Measurements from ENCODE around the gene KSR1. TPM values are rescaled to one million over a fixed set of nuclear protein-coding genes. Genes with fewer than 3 reads are reported as not detected.

The KSR1 gene
- total and polyA plus RNA-seq, 2 of the 4 experiments (the other 2 are of a cell fraction) = 12.5 to 21.9 TPM

DNA sequence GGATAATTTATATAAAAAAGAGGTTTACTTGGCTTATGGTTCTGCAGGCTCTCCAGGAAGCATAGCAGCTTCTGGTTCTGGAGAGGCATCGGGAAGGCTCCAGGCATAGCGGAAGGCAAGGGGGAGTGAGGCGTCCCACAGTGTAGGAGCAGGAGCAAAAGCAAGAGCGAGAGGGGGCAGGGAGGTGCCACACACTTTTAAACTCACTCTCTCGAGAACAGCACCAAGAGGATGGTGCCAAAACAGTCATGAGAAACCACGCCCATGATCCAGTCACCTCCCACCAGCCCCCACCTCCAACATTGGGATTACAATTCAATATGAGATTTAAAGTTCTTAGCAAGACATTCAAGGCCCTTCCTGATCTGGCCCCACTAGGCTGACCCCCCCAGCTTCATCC is 124.8 kb downstream of the KSR1 start:
- Histone ChIP-seq H3K79me1 (ENCODE audit: low read depth in 1 of 2, low read length in 2 of 2) (peaks cover 23 to 81% of the 10 kb centered on the region in 2 experiments), H3K4me3 (ENCODE audit: insufficient read depth, low read depth, low read length) (no peak overlapping the region), H2BK15ac (ENCODE audit: low read depth, low read length) (no peak overlapping the region), H3K4ac (ENCODE audit: low read depth, low read length) (no peak overlapping the region), H2BK5ac (ENCODE audit: low read depth, low read length, poor library complexity, severe bottlenecking) (no peak overlapping the region), H3K4me2 (ENCODE audit: low read depth, low read length) (no peak overlapping the region), H2AK9ac (replicated peaks; ENCODE audit: low read depth, low read length, poor library complexity) (no peak overlapping the region), H2BK20ac (ENCODE audit: low read depth, low read length) (no peak overlapping the region; the same call in 1 of the 2 replicates), H3K56ac (ENCODE audit: extremely low read depth, insufficient read depth, low read length) (no peak overlapping the region), H2AFZ (replicated peaks; ENCODE audit: low read length, poor library complexity) (no peak overlapping the region), H4K20me1 (ENCODE audit: insufficient read depth, low read length) (no peaks in the 10 kb centered on the region; the same call in none of the 2 replicates), H2AK5ac (ENCODE audit: low read depth, low read length) (peak overlapping the region; percentile 54; the same call in 1 of the 2 replicates), H4K5ac (ENCODE audit: low read depth, low read length) (no peak overlapping the region), H3K9ac (ENCODE audit: low read depth, low read length) (no peak overlapping the region), H3K9me1 (ENCODE audit: insufficient read depth, low read length) (peaks cover 40% of the 10 kb centered on the region), H3K14ac (replicated peaks; ENCODE audit: low read depth, low read length) (no peak overlapping the region), H3K23ac (ENCODE audit: low read depth, low read length) (no peak overlapping the region), H3K27ac (ENCODE audit: insufficient read depth, low read length) (no peak overlapping the region), H2BK120ac (ENCODE audit: low read depth, low read length) (no peak overlapping the region), H3K36me3 (ENCODE audit: control insufficient read depth, insufficient read depth, low read length) (peaks cover 41% of the 10 kb centered on the region), H3K4me1 (ENCODE audit: control insufficient read depth, insufficient read depth, low read length) (peaks cover 41% of the 10 kb centered on the region), H4K91ac (ENCODE audit: insufficient read depth, low read depth, low read length) (no peak overlapping the region; the same call in 1 of the 2 replicates), H3K27me3 (ENCODE audit: control insufficient read depth, insufficient read depth, low read length) (no peaks in the 10 kb centered on the region), H3K9me3 (ENCODE audit: control insufficient read depth, insufficient read depth, low read length) (no peaks in the 10 kb centered on the region), H3K18ac (ENCODE audit: low read depth, low read length) (no peak overlapping the region), H4K8ac (ENCODE audit: low read depth in 2 of 2, low read length in 2 of 2) (no peak overlapping the region)
- in situ Hi-C loops (cut with MboI; ENCODE audit: low sequenced_read_pairs) = no loop called here
- ATAC-seq (ENCODE audit: low read depth) = no peak
- ChIA-PET POLR2A (ENCODE audit: unreplicated experiment) (no interaction called here), CTCF (no interaction called here)
- dilution Hi-C loops (cut with HindIII; ENCODE audit: low sequenced_read_pairs, unreplicated experiment) = no loop called here
- no TSS peak for BruUV-seq (replicated peaks)
- TF ChIP-seq CHD1 (IDR thresholded peaks at IDR 0.05; ENCODE audit: low read depth, low read length) = no peak
- TF ChIP-seq RFX5 (IDR thresholded peaks at IDR 0.05; ENCODE audit: low read depth, low read length) = no peak
- no peak for TF ChIP-seq ELK1 (IDR thresholded peaks at IDR 0.05; ENCODE audit: borderline replicate concordance, low read depth, low read length)
- TF ChIP-seq RCOR1 (IDR thresholded peaks at IDR 0.05; ENCODE audit: insufficient replicate concordance, low read length) = no peak
- no peak for TF ChIP-seq RAD21 (IDR thresholded peaks at IDR 0.05; ENCODE audit: low read length)
- TF ChIP-seq MAFK (IDR thresholded peaks at IDR 0.05; ENCODE audit: low read depth, low read length) = no peak
- TF ChIP-seq SMC3 (IDR thresholded peaks at IDR 0.05; ENCODE audit: low read depth, low read length) = no peak
- no peak for TF ChIP-seq FOS (IDR thresholded peaks at IDR 0.05; ENCODE audit: low read depth, low read length)
- no peak for TF ChIP-seq BHLHE40 (IDR thresholded peaks at IDR 0.05; ENCODE audit: low read depth, low read length)
- no peak for TF ChIP-seq POLR2A (IDR thresholded peaks at IDR 0.05; ENCODE audit: low read depth, low read length)
- no peak for TF ChIP-seq MXI1 (IDR thresholded peaks at IDR 0.05; ENCODE audit: borderline replicate concordance, low read depth, low read length)
- TF ChIP-seq CEBPB (IDR thresholded peaks at IDR 0.05; ENCODE audit: low read depth, low read length) = no peak
- no peak for TF ChIP-seq USF2 (IDR thresholded peaks at IDR 0.05; ENCODE audit: low read depth, low read length)
- TF ChIP-seq, protein P1, sequence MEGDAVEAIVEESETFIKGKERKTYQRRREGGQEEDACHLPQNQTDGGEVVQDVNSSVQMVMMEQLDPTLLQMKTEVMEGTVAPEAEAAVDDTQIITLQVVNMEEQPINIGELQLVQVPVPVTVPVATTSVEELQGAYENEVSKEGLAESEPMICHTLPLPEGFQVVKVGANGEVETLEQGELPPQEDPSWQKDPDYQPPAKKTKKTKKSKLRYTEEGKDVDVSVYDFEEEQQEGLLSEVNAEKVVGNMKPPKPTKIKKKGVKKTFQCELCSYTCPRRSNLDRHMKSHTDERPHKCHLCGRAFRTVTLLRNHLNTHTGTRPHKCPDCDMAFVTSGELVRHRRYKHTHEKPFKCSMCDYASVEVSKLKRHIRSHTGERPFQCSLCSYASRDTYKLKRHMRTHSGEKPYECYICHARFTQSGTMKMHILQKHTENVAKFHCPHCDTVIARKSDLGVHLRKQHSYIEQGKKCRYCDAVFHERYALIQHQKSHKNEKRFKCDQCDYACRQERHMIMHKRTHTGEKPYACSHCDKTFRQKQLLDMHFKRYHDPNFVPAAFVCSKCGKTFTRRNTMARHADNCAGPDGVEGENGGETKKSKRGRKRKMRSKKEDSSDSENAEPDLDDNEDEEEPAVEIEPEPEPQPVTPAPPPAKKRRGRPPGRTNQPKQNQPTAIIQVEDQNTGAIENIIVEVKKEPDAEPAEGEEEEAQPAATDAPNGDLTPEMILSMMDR (conservative IDR thresholded peaks at IDR 0.05; ENCODE audit: low read depth, low read length) = no peak
- no peak for TF ChIP-seq NFE2L2 (IDR thresholded peaks at IDR 0.05; ENCODE audit: low read depth, low read length)
- intact Hi-C loops (cut with micrococcal nuclease) = no loop called here
- WGBS, 2 experiments (ENCODE audit: extremely low coverage in 2 of 2, insufficient read length in 1 of 2) = no CpG with 5 or more reads among the region's 6 CpGs
- DNase-seq = no peak
